Activated naive CD8-positive, alpha-beta T cell treated with anti-CD3 and anti-CD28 coated beads, Interleukin-2, amount 50 U/mL, for 24 hours (primary cell): ENCODE data around the gene SIAH3.

Source experiments
- ATAC-seq: fragments of 150-1000 bp; cut with Tn5 transposase; one replicate; pipeline ENCODE4 v1.10.0; 2021
- DNase-seq: peaks from one replicate; pipeline ENCODE4 v3.0.0; 2021
- H3K27ac Mint-ChIP-seq: one replicate; pipeline ENCODE4 v1.8.0; 2021; ENCODE audit warnings: mild to moderate bottlenecking, mixed read lengths
- H3K27me3 Mint-ChIP-seq: one replicate; pipeline ENCODE4 v1.8.0; 2021; ENCODE audit warnings: mixed read lengths
- H3K36me3 Mint-ChIP-seq: one replicate; pipeline ENCODE4 v1.8.0; 2021; ENCODE audit warnings: low read depth, mixed read lengths
- H3K4me1 Mint-ChIP-seq: one replicate; pipeline ENCODE4 v1.8.0; 2021; ENCODE audit warnings: mixed read lengths
- H3K4me3 Mint-ChIP-seq: one replicate; pipeline ENCODE4 v1.8.0; 2021; ENCODE audit warnings: mild to moderate bottlenecking, moderate library complexity, mixed read lengths
- H3K9me3 Mint-ChIP-seq: one replicate; pipeline ENCODE4 v1.8.0; 2021; ENCODE audit warnings: mixed read lengths

SIAH3 gene

GRCh38 chr13:45788011-45788410 lies 63.5 kb downstream of the SIAH3 start:
- no peaks in the 10 kb centered on the region for H3K27me3 Mint-ChIP-seq
- H3K27ac Mint-ChIP-seq = no peak overlapping the region
- no peaks in the 10 kb centered on the region for H3K36me3 Mint-ChIP-seq
- H3K9me3 Mint-ChIP-seq = no peaks in the 10 kb centered on the region
- DNase-seq = no peak
- peaks cover 6% of the 10 kb centered on the region for H3K4me1 Mint-ChIP-seq
- no peak for ATAC-seq
- no peak overlapping the region for H3K4me3 Mint-ChIP-seq

DNA sequence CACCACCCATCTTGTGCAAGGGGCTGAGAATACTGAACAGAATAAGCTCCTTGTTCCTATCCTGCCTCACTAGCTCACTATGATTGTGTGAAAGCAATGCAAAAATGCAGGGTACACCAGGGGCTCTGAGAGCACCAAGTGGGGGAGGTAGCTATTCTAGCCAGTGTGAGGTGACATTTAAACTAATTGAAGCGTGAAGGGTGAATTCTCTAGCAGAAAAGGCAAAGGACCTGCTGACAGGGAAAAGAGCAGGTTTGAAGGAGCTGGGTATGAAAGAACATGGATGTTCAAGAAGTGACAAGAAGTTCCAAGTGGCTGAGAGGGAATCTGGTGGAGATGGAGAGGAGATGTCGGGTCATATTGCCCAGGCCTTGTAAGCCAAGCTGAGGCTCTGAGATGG lies 64.2 kb downstream of the SIAH3 start:
- Mint-ChIP-seq H3K27me3 (no peaks in the 10 kb centered on the region), H3K9me3 (no peaks in the 10 kb centered on the region), H3K27ac (no peak overlapping the region), H3K4me3 (no peak overlapping the region), H3K36me3 (no peaks in the 10 kb centered on the region), H3K4me1 (peaks cover 6% of the 10 kb centered on the region)
- DNase-seq = no peak
- ATAC-seq = no peak

GRCh38 chr13:45786293-45786920 lies 65.1 kb downstream of the SIAH3 start:
- H3K27me3 Mint-ChIP-seq = no peaks in the 10 kb centered on the region
- DNase-seq (no peak), ATAC-seq (no peak)
- peaks cover 2% of the 10 kb centered on the region for H3K4me1 Mint-ChIP-seq
- H3K36me3 Mint-ChIP-seq = no peaks in the 10 kb centered on the region
- no peak overlapping the region for H3K4me3 Mint-ChIP-seq
- no peaks in the 10 kb centered on the region for H3K9me3 Mint-ChIP-seq
- H3K27ac Mint-ChIP-seq = no peak overlapping the region

- Mint-ChIP-seq H3K27ac (no peak overlapping the region), H3K36me3 (no peaks in the 10 kb centered on the region), H3K9me3 (no peaks in the 10 kb centered on the region), H3K4me1 (peaks cover 2% of the 10 kb centered on the region), H3K4me3 (no peak overlapping the region), H3K27me3 (no peaks in the 10 kb centered on the region)
- ATAC-seq (peak; percentile 23), DNase-seq (no peak)
Observed at GRCh38 chr13:45784755-45785675, 66.5 kb downstream of the SIAH3 start.

GRCh38 chr13:45783346-45784043 lies 68.1 kb downstream of the SIAH3 start:
- no peak overlapping the region for H3K27ac Mint-ChIP-seq
- H3K27me3 Mint-ChIP-seq = no peaks in the 10 kb centered on the region
- H3K36me3 Mint-ChIP-seq = no peaks in the 10 kb centered on the region
- DNase-seq (no peak), ATAC-seq (no peak)
- H3K9me3 Mint-ChIP-seq = no peaks in the 10 kb centered on the region
- H3K4me1 Mint-ChIP-seq = peaks cover 2% of the 10 kb centered on the region
- no peak overlapping the region for H3K4me3 Mint-ChIP-seq

- no peaks in the 10 kb centered on the region for H3K9me3 Mint-ChIP-seq
Observed at GRCh38 chr13:45782327-45783045, 69.1 kb downstream of the SIAH3 start.

DNA sequence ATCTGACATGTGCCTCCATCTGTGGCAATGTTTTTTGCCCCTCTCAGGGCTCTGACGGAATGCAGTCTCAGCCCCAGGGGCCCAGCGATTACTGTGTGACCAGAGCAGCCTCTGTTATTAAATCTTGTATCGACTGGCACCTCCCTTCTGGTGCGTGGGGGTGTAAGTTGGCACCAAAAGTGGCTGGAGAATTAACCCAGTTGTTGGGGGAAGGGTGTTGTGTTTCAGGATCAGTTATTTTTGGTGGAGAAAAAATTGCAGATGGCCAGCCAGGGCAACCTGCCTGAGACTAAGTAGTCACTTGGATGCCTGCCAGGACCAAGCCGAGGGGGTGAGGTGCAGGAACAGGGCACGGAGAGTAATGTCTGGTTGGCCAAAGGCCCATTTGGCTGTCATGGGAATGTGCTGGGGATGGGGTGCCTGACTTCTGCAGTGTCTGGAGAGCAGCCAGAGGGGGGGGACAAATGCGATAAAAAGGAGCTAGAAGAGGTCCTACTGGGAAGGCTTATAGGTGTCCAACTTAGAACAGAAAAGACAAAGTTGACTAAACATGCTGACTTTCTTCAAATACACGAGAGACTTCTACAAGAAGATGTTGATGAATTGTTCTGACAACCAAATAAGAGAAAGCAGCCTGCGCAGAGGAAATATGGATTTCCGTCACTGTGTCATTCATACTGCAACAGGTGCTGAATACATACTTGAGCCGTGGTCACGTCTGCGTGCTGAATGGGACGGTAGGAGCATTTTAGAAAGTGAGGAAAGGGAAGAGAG lies 69.8 kb downstream of the SIAH3 start:
- no peaks in the 10 kb centered on the region for H3K36me3 Mint-ChIP-seq
- peaks cover 2% of the 10 kb centered on the region for H3K4me1 Mint-ChIP-seq
- ATAC-seq (no peak), DNase-seq (no peak)
- no peaks in the 10 kb centered on the region for H3K9me3 Mint-ChIP-seq
- H3K27ac Mint-ChIP-seq = no peak overlapping the region
- H3K4me3 Mint-ChIP-seq = no peak overlapping the region
- no peaks in the 10 kb centered on the region for H3K27me3 Mint-ChIP-seq

More at GRCh38 chr13:45782327-45783045, 69.1 kb downstream of the SIAH3 start:
- Mint-ChIP-seq H3K4me1 (peaks cover 2% of the 10 kb centered on the region), H3K27me3 (no peaks in the 10 kb centered on the region), H3K36me3 (no peaks in the 10 kb centered on the region), H3K4me3 (no peak overlapping the region), H3K27ac (no peak overlapping the region)
- ATAC-seq (no peak), DNase-seq (no peak)

DNA sequence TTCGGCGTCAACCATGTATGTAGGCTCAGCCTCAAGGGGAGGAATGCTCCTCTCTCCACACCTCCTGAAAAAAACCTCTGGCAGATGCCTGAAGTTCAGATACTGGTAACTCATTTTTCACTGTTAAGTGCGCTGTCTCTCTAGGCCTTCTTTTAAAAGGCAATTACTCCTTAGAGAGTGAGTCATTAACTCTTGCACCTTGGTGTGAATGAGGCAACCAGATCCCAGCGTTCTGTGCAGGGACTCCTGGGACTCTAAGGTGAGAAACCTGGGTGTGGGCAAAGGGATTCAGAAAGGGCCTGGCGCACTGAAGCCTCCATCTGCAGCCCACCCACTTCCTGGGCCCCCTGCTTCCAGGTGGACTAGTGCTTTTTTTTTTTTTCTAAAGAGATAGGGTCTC lies 71.7 kb downstream of the SIAH3 start:
- DNase-seq = no peak
- Mint-ChIP-seq H3K27ac (no peak overlapping the region), H3K36me3 (no peaks in the 10 kb centered on the region), H3K9me3 (no peaks in the 10 kb centered on the region), H3K4me3 (no peak overlapping the region), H3K4me1 (no peaks in the 10 kb centered on the region), H3K27me3 (peaks cover 1% of the 10 kb centered on the region)
- ATAC-seq = no peak

- Mint-ChIP-seq H3K27me3 (peaks cover 1% of the 10 kb centered on the region), H3K27ac (no peak overlapping the region), H3K9me3 (no peaks in the 10 kb centered on the region), H3K4me3 (no peak overlapping the region), H3K36me3 (no peaks in the 10 kb centered on the region), H3K4me1 (no peaks in the 10 kb centered on the region)
- DNase-seq = no peak
- no peak for ATAC-seq
Observed at GRCh38 chr13:45778882-45779281, 72.7 kb downstream of the SIAH3 start.

DNA sequence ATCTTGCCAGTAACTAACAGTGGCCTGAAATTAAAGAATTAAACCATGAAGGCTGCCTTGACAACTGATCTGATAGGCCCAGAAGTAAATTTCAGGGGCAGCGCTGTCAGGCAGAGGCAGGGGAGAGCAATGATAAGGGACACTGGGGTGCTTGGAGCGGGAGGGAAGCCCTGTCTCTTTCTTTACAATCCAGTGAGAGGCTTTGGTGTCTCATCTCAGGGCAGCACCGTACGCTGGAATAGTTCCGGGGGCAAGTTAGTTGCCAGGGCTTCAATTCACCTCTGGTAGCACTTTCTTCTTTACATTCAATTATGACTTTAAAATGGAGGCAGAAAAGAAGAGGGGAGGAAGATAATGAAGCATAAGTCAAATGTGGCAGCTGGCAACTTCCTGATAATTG lies 74.8 kb downstream of the SIAH3 start:
- ATAC-seq (no peak), DNase-seq (no peak)
- H3K4me3 Mint-ChIP-seq = no peak overlapping the region
- H3K36me3 Mint-ChIP-seq = no peaks in the 10 kb centered on the region
- no peaks in the 10 kb centered on the region for H3K4me1 Mint-ChIP-seq
- no peaks in the 10 kb centered on the region for H3K9me3 Mint-ChIP-seq
- peaks cover 1% of the 10 kb centered on the region for H3K27me3 Mint-ChIP-seq
- H3K27ac Mint-ChIP-seq = no peak overlapping the region

- ATAC-seq = no peak
- Mint-ChIP-seq H3K4me1 (no peaks in the 10 kb centered on the region), H3K36me3 (no peaks in the 10 kb centered on the region), H3K9me3 (no peaks in the 10 kb centered on the region), H3K4me3 (no peak overlapping the region), H3K27me3 (peaks cover 1% of the 10 kb centered on the region), H3K27ac (no peak overlapping the region)
- no peak for DNase-seq
Observed at GRCh38 chr13:45775401-45775963, 76.1 kb downstream of the SIAH3 start.

DNA sequence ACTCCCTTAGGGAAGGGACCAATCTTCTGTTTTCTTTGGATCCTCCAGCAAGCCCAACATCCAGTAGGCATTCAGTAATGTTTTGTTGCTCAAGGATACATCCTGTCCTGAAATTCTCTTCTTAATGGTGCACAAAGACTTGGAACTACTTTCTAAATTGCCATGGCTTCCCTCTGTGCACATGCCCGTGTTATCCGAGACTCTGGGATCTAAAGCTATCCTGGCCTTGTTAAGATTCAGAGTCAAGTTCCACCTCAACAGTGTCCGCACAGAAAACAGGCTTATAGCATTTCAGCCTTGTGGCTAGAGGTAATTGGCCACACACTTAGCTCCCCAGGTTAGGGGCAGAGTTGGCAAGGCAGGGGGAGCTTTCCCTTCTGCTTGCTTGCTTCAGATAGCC lies 77.6 kb downstream of the SIAH3 start:
- DNase-seq (no peak), ATAC-seq (no peak)
- Mint-ChIP-seq H3K4me1 (no peaks in the 10 kb centered on the region), H3K9me3 (no peaks in the 10 kb centered on the region), H3K27ac (no peak overlapping the region), H3K4me3 (no peak overlapping the region), H3K27me3 (peaks cover 1% of the 10 kb centered on the region), H3K36me3 (no peaks in the 10 kb centered on the region)

DNA sequence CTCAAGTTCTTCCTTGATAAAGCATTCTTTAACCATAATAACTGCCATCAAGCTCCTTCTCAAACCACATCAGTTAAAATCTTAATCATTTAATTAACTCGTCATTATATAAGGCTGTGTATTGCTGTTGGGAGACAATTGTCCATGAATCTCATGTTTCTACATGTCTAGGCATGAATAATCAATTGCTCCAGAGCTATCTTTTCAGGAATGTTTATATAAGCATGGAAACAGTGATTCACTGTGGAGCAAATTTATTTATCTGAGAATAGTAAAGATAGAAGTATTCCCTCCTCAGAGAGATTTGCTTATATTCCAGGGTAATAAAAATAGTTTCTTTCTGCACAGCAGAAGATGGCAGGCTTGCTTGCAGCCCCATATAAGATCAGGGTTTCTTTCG lies 78.3 kb downstream of the SIAH3 start:
- peaks cover 4% of the 10 kb centered on the region for H3K4me1 Mint-ChIP-seq
- H3K27me3 Mint-ChIP-seq = peaks cover 1% of the 10 kb centered on the region
- ATAC-seq = no peak
- H3K36me3 Mint-ChIP-seq = no peaks in the 10 kb centered on the region
- H3K27ac Mint-ChIP-seq = no peak overlapping the region
- H3K9me3 Mint-ChIP-seq = no peaks in the 10 kb centered on the region
- DNase-seq = no peak
- no peak overlapping the region for H3K4me3 Mint-ChIP-seq
